Stimulated activated CD4-positive, alpha-beta T cell treated with anti-CD3 and anti-CD28 coated beads, Interleukin-15, amount 100 ng/mL, for 1 hour (primary cell): ENCODE data around the gene PDE1C.

ENCODE experiments used
- DNase-seq, 2 donors: peaks; one replicate each; pipeline ENCODE4 v3.0.0-alpha.2; 2020; ENCODE audit warnings: low read depth in 1 of 2, low spot score in 1 of 2

The PDE1C gene

DNA sequence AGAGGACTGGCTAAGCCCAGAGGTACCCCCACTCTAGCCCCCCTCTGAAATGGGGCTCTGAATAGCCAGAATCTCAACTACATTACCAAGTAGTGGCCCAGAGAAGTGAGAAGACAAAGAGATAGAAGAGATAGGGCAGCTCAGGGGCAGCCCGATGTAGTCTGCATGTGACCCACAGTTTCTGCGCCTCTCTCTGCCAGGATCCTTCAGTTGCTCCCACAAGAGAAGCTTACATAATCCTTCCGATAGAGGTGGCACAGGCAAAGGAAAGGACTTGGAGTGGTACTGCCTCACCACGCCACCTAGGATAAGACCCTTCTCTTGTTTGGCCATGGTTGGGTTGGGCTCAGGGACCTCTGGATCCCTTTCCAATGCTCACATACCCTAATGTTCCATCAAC, 5.4 kb upstream of the PDE1C start:
- no peak for DNase-seq

GRCh38 chr7:32074787-32075585, 4.8 kb upstream of the PDE1C start:
- no peak for DNase-seq

DNA sequence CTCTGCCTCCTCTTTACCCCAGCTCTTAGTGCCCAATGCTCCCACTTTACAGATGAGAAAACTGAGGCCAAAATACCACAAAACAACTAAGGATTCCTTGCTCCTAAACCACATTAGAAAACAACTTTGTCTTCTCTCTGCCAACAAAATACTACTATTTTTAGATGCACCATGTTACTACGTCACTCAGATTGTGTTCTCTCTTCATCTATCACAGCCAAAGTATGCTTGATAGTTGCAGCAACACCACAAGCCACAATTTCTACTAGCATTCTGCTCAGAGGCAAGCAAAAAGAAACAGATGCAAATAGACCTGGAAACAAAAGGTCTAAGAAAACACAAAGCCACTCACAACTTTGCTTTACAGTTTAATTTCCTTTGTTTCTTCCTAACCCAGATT, 3.3 kb upstream of the PDE1C start:
- DNase-seq: no peak

DNA sequence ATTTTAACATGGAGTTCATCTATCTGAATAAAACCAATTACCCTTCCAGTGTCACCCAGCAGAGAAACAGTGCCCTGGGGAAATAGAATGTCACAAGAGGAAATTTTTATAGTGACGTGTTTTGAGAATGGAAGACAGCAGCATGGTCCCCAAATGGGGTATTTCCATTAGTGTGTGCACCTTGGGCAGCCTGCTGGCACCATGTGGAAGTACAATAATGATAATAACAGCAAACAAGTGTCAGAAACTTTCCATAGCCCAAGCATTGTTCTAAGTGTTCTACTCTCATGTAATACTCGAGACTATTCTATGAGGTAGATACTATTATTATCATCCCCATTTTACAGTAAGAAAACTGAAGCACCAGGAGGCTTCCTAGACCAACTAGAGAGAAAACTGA, 2.2 kb upstream of the PDE1C start:
- no peak for DNase-seq

DNA sequence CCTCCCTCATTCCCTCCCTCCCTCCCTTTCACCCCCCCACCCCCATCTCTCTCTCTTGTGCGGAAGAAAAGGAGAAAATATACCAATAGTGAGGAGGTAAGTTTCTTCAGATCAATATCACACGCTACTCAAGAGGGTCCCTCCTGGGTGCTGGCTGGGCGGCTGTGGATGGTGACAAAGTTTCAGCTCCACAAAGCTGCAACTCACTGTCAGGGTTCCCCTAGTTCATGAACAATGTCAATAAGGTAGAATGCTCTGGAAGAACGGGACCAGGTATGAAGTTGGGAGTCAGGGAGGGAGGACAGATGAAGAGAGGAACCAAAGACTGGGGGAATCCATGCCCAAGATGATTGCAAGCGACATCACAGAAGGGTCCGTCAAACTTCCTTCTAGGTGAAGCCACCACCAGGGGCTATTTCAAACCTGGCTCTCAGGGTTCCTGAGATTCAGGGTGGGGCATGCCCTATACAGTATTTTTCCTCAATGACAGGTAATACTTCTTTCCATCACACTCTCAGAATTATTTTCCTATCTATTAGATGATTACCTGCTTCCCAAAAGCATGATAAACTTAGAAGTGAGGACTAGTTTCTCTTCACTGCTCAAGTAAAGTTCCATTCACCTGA, 1.4 kb upstream of the PDE1C start:
- no peak for DNase-seq

DNA sequence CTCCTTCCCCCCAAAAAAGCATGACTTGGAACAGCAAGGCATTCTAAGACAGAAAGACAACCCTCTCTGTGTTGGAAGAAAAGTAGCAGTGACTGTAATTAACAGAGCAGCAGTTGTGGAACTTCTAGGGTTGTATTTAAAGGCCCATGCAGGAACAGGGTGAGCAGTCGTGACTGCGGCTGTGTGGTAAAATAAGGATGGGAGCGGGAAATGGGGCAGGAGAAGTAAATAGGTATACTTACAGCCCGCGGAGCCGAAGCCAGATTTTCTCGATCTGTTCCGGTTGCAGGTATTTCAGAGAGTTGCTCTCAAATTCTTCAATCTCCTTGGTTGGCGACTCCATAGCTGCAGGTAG, 179 bp downstream of the PDE1C start:
- DNase-seq: no peak

DNA sequence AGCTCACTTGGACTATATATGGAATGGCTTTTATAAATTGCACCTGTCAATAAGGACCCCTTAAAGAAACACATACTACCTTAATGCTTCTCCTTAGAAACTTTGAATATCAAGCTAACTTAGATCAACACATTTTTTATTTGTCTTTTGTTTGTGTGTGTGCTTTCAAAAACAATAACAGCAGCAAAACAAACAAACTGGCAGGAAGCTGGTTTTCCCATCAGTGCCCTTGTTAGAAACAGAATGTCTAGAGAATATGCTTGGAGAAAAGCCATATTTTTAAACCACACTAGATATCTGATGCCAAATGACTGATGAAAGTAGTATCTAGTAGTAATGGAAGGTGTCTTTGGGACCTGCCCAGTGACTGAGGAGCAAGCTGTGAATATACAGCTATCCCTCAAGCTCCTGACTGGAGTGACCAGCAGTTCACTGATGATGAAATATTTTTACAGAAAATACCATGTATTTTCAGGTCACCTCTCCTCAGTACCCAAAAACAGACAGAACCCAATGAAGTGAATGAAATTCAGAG, 1.0 kb downstream of the PDE1C start:
- no peak for DNase-seq

DNA sequence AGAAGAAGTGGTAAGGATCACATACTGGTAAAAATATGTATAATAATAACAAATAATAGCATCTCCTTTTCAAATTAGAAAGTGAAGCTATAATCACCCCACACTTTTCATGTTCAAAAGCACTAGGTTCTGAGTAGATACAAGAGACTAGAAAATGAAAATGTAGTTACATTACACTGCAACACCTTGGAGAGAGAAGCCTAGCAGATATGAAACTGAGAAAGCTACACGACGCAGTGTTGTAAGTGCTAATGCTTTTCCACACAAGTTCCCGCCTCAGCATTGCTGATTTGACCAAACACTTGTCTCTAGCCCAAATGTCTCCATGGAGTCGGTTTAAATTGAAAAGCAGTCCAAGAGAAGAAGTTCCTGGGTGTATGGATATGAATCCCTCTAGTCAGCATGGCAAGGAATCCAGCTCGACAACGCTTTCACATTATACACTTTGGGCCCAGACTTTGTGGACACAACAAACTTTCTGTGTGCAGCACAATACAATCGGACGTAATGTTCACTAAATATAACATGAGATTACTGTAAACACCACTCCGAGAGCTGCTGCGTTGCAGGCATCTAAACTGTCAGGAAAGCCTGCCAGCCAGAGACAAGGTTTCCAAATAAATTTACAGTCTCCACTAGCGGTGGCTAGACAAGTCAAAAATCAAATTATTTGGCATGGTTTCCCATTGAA, 1.7 kb downstream of the PDE1C start:
- no peak for DNase-seq

- DNase-seq: no peak
Measured at GRCh38 chr7:32066441-32066840, 3.8 kb downstream of the PDE1C start.

DNA sequence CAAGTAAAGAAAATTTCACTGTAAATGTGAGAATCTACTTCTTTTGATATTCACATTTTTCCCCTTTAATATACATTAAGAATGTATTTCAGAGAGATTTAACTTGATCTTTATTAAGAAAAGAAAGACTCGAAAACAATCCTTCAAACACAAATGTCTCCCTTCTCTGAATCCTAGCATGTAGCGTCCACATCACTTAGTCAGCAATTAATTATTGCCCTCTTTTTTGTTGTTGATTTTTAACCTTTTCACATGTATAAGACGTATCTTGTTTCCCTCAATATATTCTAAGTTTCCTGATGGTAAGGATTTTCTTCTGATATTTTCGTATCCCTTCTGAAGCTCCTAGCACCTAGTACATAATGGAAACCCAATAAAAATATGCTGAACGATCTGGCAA, 6.6 kb downstream of the PDE1C start:
- no peak for DNase-seq

GRCh38 chr7:32062150-32062549, 8.1 kb downstream of the PDE1C start:
- DNase-seq: no peak

DNA sequence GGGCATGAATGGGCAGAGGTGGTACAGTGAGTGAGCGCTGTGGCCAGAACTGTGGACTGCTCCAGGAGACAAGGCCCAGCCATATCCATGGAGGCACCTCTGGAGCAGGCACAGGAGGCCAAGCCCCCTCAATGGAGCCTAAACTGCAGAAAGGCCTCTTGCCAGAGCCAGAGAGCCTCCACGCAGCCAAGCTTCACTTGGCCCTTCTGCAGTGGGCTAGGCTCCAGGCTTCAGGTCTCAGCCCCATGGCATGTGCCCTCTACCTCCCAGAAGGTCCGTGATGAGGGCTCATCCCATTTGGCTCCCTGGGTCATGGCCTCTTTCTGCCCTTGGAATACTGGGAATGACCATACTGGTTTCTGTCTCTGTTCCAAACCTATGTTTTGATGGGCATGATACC, 8.9 kb downstream of the PDE1C start:
- DNase-seq: no peak

- DNase-seq: no peak
Measured at GRCh38 chr7:32059289-32060011, 10.8 kb downstream of the PDE1C start.

- DNase-seq: no peak
Measured at GRCh38 chr7:32058002-32058401, 12.2 kb downstream of the PDE1C start.

DNA sequence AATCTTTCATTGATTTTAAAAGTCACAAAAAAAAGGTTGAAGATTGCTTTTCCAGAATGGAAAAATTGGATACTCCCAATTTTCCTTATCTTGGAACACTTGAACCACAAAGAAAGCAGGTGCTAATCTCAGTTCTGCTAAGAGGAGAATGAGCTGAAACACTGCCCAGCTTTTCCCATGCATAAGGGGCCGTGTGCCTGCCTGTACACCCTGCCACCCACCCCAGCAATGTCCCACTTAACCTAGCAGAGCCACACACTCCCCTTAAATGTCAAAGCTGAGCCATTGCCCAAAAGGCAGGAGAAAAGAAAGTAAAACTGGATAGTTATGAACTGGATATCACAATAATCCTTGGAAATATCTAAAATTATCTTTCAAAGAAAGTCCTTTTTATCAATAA, 13.4 kb downstream of the PDE1C start:
- DNase-seq: no peak

GRCh38 chr7:32053204-32053603, 17.0 kb downstream of the PDE1C start:
- no peak for DNase-seq

DNA sequence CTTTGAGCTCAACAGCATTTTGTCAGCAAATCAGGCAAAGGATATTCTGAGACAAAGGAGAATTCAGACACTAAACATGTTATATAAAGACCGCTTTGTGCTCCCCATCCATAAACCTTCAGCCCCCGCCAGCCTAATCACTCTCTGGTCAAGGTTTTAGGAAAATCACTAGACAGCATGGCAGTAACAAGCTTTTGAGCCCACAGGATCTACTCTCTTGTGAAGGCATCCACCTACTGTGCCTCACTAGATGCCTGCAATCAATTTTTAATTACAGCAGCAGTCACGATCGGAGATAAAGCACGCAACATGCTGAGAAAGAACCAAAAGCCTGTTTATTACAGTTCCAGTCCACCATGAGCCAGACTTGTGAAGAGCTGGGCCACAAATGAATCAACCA, 19.1 kb downstream of the PDE1C start:
- no peak for DNase-seq

GRCh38 chr7:32049599-32049998, 20.6 kb downstream of the PDE1C start:
- DNase-seq: no peak

- DNase-seq: no peak
Measured at GRCh38 chr7:32048970-32049491, 21.2 kb downstream of the PDE1C start.

DNA sequence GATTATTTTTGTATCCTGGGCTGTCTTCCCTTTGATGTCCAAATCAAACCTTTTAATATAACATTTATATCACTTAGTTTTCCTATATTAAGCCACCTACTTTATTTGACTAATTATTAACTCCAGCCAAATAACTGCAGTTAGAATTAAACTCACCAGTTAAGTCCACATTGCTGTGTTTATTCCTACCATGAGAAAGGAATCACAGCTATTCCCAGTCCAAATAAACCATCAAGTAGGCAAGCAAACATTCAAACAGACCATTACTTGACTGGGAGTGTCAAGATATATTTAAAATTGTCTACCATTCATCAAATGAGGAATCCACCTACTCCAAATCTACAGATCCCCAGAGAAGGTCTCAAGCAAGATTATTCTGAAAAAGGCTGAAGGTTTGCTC, 22.4 kb downstream of the PDE1C start:
- no peak for DNase-seq

- no peak for DNase-seq
Measured at GRCh38 chr7:32047075-32047474, 23.1 kb downstream of the PDE1C start.
